Ishikawa (cell line): Measurements from ENCODE around the gene TOR4A.

Experiments
- CEBPB ChIP-seq: IDR thresholded peaks from 2 replicates; pipeline ENCODE4 v1.6.1; 2012
- CREB1 ChIP-seq: IDR thresholded peaks from 2 replicates; pipeline ENCODE4 v1.6.1; 2012; ENCODE audit warnings: low read depth
- EGR1 ChIP-seq: IDR thresholded peaks from 2 replicates; pipeline ENCODE4 v1.6.1; 2012
- EP300 ChIP-seq: IDR thresholded peaks from 2 replicates; pipeline ENCODE4 v1.6.1; 2012; ENCODE audit warnings: borderline replicate concordance
- FOXM1 ChIP-seq: IDR thresholded peaks from 2 replicates; pipeline ENCODE4 v1.6.1; 2012; ENCODE audit warnings: low read depth, borderline replicate concordance
- NFIC ChIP-seq: IDR thresholded peaks from 2 replicates; pipeline ENCODE4 v1.6.1; 2012
- RAD21 ChIP-seq: IDR thresholded peaks from 2 replicates; pipeline ENCODE4 v1.6.1; 2012; ENCODE audit warnings: low read depth
- REST ChIP-seq: IDR thresholded peaks from 2 replicates; pipeline ENCODE4 v1.6.1; 2012; ENCODE audit warnings: low read depth, mild to moderate bottlenecking
- TAF1 ChIP-seq: IDR thresholded peaks from 2 replicates; pipeline ENCODE4 v1.6.1; 2012; ENCODE audit warnings: low read depth, mild to moderate bottlenecking
- TCF12 ChIP-seq: IDR thresholded peaks from 2 replicates; pipeline ENCODE4 v1.6.1; 2012; ENCODE audit warnings: low read depth
- TEAD4 ChIP-seq: IDR thresholded peaks from 2 replicates; pipeline ENCODE4 v1.6.1; 2012
- USF1 ChIP-seq: IDR thresholded peaks from 2 replicates; pipeline ENCODE4 v1.6.1; 2012
- YY1 ChIP-seq: IDR thresholded peaks from 2 replicates; pipeline ENCODE4 v1.6.1; 2012; ENCODE audit warnings: low read depth
- ZBTB7A ChIP-seq: IDR thresholded peaks from 2 replicates; pipeline ENCODE4 v1.6.1; 2012; ENCODE audit warnings: low read depth
- TF ChIP-seq, protein P1 (sequence below): IDR thresholded peaks from 2 replicates; pipeline ENCODE4 v1.6.1; 2012

TOR4A gene

DNA sequence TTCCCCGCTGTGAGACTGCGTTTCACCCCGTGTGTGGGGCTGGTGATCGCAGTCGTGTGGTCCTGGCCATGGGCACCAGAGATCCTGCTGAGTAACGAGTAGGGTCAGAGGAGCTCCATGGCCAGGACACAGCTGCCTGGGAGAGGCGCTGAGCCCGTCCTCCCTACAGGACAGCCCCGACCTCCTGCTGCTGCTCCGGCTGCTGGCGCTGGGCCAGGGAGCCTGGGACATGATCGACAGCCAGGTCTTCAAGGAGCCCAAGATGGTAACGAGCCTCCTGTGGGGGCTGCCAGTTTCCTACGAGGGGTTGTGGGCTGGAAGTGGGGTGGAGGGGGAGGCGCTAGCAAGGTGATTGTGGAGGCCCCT lies 11.4 kb upstream of the TOR4A start:
- TF ChIP-seq CEBPB (no peak), NFIC (0 out of 2 replicates have a peak, but pooled peaks have one; percentile 18), EP300 (no peak)

GRCh38 chr9:137266585-137267453 lies 10.7 kb upstream of the TOR4A start:
- TF ChIP-seq YY1 (no peak), RAD21 (no peak), ZBTB7A (no peak), TEAD4 (no peak), REST (no peak), USF1 (no peak), NFIC (no peak), EP300 (no peak), CEBPB (no peak), FOXM1 (no peak)
- TF ChIP-seq, protein P1, sequence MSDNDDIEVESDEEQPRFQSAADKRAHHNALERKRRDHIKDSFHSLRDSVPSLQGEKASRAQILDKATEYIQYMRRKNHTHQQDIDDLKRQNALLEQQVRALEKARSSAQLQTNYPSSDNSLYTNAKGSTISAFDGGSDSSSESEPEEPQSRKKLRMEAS = no peak

DNA sequence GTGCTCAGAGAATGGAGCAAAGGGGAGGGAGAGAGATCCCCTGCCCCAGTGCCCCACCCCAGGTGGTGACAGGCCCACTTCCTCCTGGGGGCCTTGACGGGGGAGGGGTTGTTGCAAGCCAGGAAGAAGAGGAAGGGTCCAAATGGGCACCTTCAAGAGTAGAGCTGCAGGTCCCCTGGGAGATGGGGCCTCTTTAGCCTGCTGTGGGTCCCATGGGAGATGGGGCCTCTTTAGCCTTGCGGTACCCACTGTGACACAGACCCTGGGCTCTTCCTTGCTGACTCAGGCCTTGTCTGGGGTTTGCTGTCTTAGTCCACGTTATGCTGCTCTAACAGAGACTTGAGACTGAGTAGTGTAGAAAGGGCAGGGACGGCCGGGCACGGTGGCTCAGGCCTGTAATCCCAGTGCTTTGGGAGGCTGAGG lies 9.6 kb upstream of the TOR4A start:
- TF ChIP-seq ZBTB7A = no peak
- no peak for TF ChIP-seq NFIC
- TF ChIP-seq YY1 = no peak
- TF ChIP-seq TAF1 = no peak
- TF ChIP-seq EP300 = no peak
- no peak for TF ChIP-seq RAD21
- TF ChIP-seq TCF12 = no peak
- TF ChIP-seq CREB1 = no peak
- TF ChIP-seq EGR1 = no peak
- no peak for TF ChIP-seq FOXM1
- TF ChIP-seq, protein P1 = no peak
- TF ChIP-seq CEBPB = no peak
- TF ChIP-seq TEAD4 = no peak
- TF ChIP-seq REST = no peak
- TF ChIP-seq USF1 = no peak

GRCh38 chr9:137268538-137269201 lies 8.9 kb upstream of the TOR4A start:
- TF ChIP-seq YY1 (no peak), EGR1 (no peak), ZBTB7A (no peak), USF1 (no peak), RAD21 (no peak)

DNA sequence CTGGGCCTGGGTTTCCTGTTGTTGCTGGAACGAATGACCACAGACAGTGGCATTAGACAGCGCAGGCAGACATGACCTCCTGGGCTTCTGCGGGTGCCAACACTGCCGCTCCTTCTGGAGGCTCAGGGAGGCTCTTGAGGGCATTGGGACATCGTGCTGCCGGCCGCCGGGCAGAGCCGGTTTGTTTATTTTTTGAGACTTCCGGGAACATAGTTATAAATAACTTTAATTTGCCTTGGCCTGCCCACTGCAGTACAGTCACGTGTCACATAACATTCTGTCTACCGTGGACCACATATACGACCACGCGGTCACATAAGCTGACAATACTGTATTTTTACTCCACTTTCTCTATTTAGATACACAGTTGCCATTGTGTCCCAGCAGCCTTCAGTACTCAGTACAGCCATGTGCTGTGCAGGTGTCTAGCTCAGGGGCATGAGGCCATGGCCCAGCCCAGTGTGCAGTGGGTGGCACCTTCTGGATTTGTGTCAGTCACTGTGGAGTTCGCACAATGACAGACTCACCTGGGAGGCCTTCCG lies 8.2 kb upstream of the TOR4A start:
- no peak for TF ChIP-seq EP300
- no peak for TF ChIP-seq TCF12
- no peak for TF ChIP-seq CREB1
- TF ChIP-seq NFIC = no peak
- TF ChIP-seq FOXM1 = no peak
- TF ChIP-seq, protein P1 = no peak
- TF ChIP-seq TEAD4 = no peak
- no peak for TF ChIP-seq CEBPB
- no peak for TF ChIP-seq RAD21
- TF ChIP-seq YY1 = no peak
- TF ChIP-seq USF1 = no peak
- no peak for TF ChIP-seq REST
- no peak for TF ChIP-seq ZBTB7A
- no peak for TF ChIP-seq EGR1
- no peak for TF ChIP-seq TAF1
